Measurements from ENCODE around the gene HDHD3.

- TF ChIP-seq CTCF (optimal IDR thresholded peaks at IDR 0.05 in 1 of 3, IDR thresholded peaks at IDR 0.05 in 1 of 3, conservative IDR thresholded peaks at IDR 0.05 in 1 of 3; ENCODE audit: extremely low read depth in 1 of 3, insufficient read depth in 2 of 3, low read length in 3 of 3) (no peak), EZH2 (IDR thresholded peaks at IDR 0.05; ENCODE audit: low read length) (no peak)
These were observed 31.6 kb downstream of the HDHD3 start for GRCh38 chr9:113345190-113345589.
